DLD1 (cell line): ENCODE measurements around the gene NF1.
"Not testable (repeated sequence)": the region's sequence is repeated elsewhere in the genome, so short reads cannot be mapped to it uniquely, and the experiment has no call there.

ENCODE experiments used
- in situ Hi-C: cut with HindIII; loops from 2 replicates; pipeline ENCODE4 v1.10.0; 2017; ENCODE audit warnings: low sequenced_read_pairs

Gene NF1

DNA sequence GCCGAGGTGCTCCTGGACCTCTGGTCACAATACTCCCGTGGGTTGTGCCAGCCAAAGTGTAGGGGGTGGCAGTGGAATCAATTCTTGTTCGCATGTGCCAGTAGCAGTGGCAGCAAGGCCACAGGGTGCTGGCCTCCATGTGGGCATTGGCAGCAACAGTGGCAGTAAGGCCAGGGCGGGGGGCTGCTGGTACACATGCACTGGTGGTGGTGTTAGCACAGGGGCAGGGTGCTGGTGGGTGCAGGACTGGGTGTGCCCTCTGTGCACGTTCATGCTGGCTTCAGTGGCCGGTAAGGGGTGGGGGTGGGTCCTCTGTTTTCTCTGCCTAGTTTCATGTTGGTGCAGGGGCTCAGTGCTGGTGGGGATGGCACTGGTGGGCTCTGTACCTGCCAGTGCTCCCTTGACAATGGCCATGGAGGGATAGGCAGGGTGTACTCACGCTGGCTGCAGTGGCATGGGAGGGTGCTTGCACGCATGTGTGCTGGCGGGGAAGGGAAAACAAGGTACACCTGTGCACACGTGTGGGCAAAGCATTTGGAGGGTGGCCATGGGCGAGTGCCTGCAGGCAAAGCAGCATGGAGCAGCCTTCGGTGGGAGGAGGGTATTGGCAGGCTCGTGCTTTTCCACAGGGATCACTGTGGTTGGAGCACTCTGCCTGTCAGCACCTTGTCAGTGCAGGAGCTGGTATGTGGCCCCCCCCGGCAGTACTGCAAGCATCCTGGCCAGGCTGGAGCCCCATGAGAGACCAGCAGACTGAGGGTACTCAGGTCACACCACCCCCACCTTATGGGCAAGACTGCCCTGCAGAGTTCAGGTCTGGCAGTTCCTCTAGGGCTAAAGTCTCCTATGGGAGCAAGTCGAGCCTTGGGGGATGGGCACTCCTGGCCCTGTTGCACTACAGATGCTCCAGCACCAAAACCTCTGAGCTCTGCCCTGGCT, 35.8 kb downstream of the NF1 start:
- in situ Hi-C loops = no loop called here

- in situ Hi-C loops = no loop called here
These were observed 36.5 kb downstream of the NF1 start for GRCh38 chr17:31131299-31131698.

DNA sequence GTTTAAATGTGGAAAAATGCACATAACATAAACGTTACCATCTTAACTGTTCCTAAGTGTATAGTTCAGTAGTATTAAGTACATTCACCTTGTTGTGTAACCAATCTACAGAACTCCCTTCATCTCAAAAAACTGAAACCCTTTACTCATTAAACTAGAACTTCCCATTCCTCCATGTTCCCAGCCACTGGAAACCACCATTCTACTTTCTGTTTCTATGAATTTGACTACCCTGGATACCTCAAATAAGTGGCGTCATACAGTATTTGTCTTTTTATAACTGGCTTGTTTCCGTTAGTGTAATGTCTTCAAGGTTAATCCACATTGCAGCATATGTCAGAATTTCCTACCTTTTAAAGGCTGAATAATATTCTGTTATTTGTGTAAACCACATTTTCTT, 38.2 kb downstream of the NF1 start:
- in situ Hi-C loops = no loop called here

GRCh38 chr17:31134576-31134975, 39.8 kb downstream of the NF1 start:
- in situ Hi-C loops = no loop called here

DNA sequence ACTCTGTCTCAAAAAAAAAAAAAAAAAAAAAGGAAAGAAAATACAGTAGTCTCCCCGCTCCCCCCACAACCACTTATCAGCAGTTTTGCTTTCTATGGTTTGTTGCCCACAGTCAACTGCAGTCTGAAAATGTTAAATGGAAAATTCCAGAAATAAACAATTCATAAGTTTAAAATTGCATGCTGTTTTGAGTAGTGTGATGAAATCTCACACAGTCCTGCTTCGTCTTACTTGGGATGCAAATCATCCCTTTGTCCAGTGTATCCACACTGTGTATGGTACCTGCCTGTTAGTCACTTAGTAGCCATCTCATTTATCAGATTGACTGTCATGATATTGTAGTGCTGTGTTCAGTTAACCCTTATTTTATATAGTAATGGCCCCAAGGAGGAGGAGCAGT, 41.5 kb downstream of the NF1 start:
- in situ Hi-C loops = no loop called here

GRCh38 chr17:31140111-31140510, 45.3 kb downstream of the NF1 start:
- in situ Hi-C loops = no loop called here

DNA sequence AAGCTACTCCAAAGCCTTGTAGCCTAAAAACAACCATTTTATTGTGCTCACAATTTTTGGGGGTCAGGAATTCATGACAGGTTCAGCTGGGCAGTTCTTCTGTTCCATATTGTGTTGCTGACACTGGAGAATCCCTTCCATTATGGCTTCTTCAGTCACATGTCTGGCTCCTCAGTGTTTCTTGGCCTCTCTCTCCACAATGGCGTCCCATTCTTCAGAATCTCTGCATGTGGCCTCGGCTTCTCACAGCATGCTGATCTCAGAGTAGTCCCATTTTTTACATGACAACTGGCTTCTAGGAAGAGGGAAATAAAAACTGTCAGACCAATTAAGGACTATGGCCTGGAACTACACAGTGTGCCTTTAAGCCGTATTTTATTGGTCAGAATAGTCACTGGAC, 49.7 kb downstream of the NF1 start:
- in situ Hi-C loops = no loop called here

- in situ Hi-C loops = no loop called here
These were observed 50.1 kb downstream of the NF1 start for GRCh38 chr17:31144836-31145235.

DNA sequence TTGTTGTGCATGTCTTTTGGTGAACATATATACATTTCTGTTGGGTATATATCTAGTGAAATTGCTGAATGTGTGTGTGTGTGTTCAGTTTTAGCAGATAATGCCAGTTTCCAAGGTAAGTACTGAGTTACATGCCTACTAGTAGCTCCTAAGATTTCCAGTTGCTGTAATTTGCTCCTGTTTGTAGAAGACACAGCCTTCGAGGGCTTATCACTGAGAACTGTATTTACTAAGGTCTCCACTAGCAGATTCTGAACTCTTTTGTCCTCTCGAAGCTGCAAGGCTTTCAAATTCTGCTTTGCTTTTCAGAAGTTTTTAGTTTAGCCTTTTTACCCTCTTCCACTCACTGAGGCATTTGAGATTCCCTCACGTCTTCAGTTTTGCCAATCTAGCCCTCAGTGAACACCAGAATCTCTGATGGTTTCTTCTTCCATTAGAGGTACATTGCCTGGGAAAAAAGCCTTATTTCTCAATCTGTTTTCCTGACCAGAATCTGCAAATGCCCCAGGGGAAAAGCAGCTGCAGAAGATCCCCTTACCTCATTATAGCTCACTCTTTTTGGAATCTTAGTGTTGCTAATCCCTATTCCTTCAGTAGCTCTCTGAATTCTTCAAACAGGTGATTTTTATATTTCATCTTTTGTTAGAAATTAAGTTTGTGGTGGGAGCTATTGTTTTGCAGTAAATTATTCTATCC, 52.9 kb downstream of the NF1 start:
- in situ Hi-C loops = no loop called here

- in situ Hi-C loops = no loop called here
These were observed 53.4 kb downstream of the NF1 start for GRCh38 chr17:31148205-31148604.

- in situ Hi-C loops = no loop called here
These were observed 57.5 kb downstream of the NF1 start for GRCh38 chr17:31152271-31152670.

DNA sequence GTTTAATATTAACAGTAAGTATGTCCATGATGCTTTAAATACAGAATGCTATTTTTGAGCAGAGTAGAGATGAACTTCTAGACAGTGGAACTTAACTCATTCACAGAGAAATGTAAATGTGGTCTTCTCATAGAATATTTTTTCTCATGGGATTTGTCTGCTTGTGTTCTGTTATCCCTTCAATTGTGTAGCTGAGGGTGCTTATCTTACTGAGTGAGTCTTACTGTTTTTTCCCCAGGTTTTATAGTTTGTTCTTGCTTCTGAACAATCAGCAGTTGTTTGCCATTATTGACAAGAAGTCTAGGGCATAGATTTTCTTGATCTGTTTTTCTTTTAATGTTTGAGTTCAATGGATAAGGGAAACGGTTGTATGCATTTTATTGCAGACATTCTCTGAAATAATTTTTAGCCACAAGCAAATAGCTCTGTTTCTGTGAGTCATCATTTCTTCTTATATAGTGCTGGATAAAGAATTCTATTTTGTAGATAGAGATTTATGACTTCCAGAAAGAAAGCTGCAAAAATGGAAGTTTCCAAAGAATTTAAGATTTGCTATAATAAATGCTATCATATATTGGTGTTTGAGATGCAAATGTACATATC, 60.5 kb downstream of the NF1 start:
- in situ Hi-C loops = no loop called here

- in situ Hi-C loops = no loop called here
These were observed 61.5 kb downstream of the NF1 start for GRCh38 chr17:31156326-31156725.

- in situ Hi-C loops = not testable (repeated sequence)
These were observed 62.1 kb downstream of the NF1 start for GRCh38 chr17:31156864-31157263.

- in situ Hi-C loops = no loop called here
These were observed 64.1 kb downstream of the NF1 start for GRCh38 chr17:31158746-31159377.

- in situ Hi-C loops = no loop called here
These were observed 68.5 kb downstream of the NF1 start for GRCh38 chr17:31163091-31163781.

- in situ Hi-C loops = no loop called here
These were observed 72.3 kb downstream of the NF1 start for GRCh38 chr17:31167111-31167510.

- in situ Hi-C loops = no loop called here
These were observed 76.9 kb downstream of the NF1 start for GRCh38 chr17:31171701-31172100.

- in situ Hi-C loops = no loop called here
These were observed 77.6 kb downstream of the NF1 start for GRCh38 chr17:31172388-31172787.

- in situ Hi-C loops = no loop called here
These were observed 79.4 kb downstream of the NF1 start for GRCh38 chr17:31174215-31174614.

DNA sequence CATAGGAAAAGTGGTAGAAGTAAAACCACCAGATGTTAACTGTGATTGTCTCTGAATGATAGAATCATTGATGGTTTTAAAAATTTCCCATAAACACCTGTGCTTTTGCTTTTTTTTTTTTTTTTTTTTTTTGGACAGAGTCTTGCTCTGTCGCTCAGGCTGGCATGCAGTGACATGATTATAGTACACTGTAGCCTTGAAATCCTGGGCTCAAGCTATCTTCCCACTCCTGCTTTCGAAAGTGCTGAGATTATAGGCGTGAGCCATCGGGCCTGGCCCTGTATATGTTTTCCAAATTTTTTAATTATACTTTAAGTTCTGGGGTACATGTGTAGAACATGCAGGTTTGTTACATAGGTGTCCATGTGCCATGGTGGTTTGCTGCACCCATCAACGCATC, 80.5 kb downstream of the NF1 start:
- in situ Hi-C loops = no loop called here
